Stimulated activated CD8-positive, alpha-beta memory T cell treated with anti-CD3 and anti-CD28 coated beads, Interleukin-12 subunit alpha, Interleukin-12 subunit beta, amount 100 ng/mL, for 4 hours (primary cell): ENCODE results near the gene MISP3.

Experiments
- DNase-seq: peaks from one replicate; pipeline ENCODE4 v3.0.0-alpha.2; 2020; ENCODE audit warnings: low read depth

MISP3 gene

GRCh38 chr19:14102756-14103155, 30.2 kb downstream of the MISP3 start:
- no peak for DNase-seq

- DNase-seq: no peak
Measured at GRCh38 chr19:14103310-14103709, 30.7 kb downstream of the MISP3 start.

- no peak for DNase-seq
Measured at GRCh38 chr19:14105680-14106079, 33.1 kb downstream of the MISP3 start.

- DNase-seq: no peak
Measured at GRCh38 chr19:14106840-14107239, 34.3 kb downstream of the MISP3 start.

GRCh38 chr19:14107581-14108461, 35.2 kb downstream of the MISP3 start:
- DNase-seq: no peak

GRCh38 chr19:14110650-14111049, 38.1 kb downstream of the MISP3 start:
- no peak for DNase-seq

GRCh38 chr19:14111486-14111885, 38.9 kb downstream of the MISP3 start:
- no peak for DNase-seq

- DNase-seq: no peak
Measured at GRCh38 chr19:14112051-14112808, 39.6 kb downstream of the MISP3 start.

GRCh38 chr19:14112809-14113385, 40.3 kb downstream of the MISP3 start:
- DNase-seq: no peak

- DNase-seq: no peak
Measured at GRCh38 chr19:14113762-14114414, 41.3 kb downstream of the MISP3 start.

- no peak for DNase-seq
Measured at GRCh38 chr19:14114439-14114838, 41.9 kb downstream of the MISP3 start.

- peak; percentile 21 for DNase-seq
Measured at GRCh38 chr19:14114854-14115253, 42.3 kb downstream of the MISP3 start.

- no peak for DNase-seq
Measured at GRCh38 chr19:14115756-14116155, 43.2 kb downstream of the MISP3 start.

GRCh38 chr19:14116525-14116917, 43.9 kb downstream of the MISP3 start:
- no peak for DNase-seq

GRCh38 chr19:14116918-14117578, 44.5 kb downstream of the MISP3 start:
- DNase-seq: no peak

GRCh38 chr19:14117668-14118164, 45.1 kb downstream of the MISP3 start, which contains the start of gene PRKACA:
PRKACA (minus strand) TSS chr19:14117762; CDS start chr19:14117547, 215 bp downstream.
- peak; percentile 99 for DNase-seq

- DNase-seq: peak; percentile 16
Measured at GRCh38 chr19:14118165-14119051, 45.8 kb downstream of the MISP3 start.

GRCh38 chr19:14119146-14119545, 46.6 kb downstream of the MISP3 start:
- DNase-seq: no peak

- no peak for DNase-seq
Measured at GRCh38 chr19:14119644-14120496, 47.3 kb downstream of the MISP3 start.

GRCh38 chr19:14120497-14120780, 47.9 kb downstream of the MISP3 start:
- no peak for DNase-seq
